Measurements from ENCODE around the gene SNORC. TPM values are rescaled to one million over a fixed set of nuclear protein-coding genes. Genes with fewer than 3 reads are reported as not detected.
"Not testable (repeated sequence)": the region's sequence is repeated elsewhere in the genome, so short reads cannot be mapped to it uniquely, and the experiment has no call there.

Gene SNORC
- polyA plus RNA-seq, 1 donor (not counting 4 experiments of a cell fraction or from before 2014, with no cell fraction given) = 0.66 TPM

GRCh38 chr2:232846055-232846454 lies 24.0 kb upstream of the SNORC start:
- H3K9ac ChIP-seq (ENCODE audit: control insufficient read depth, extremely low read depth, insufficient read depth, low read length) = no peak overlapping the region
- H3K27ac ChIP-seq (ENCODE audit: control insufficient read depth, insufficient read depth, low read length) = no peak overlapping the region
- TF ChIP-seq CTCF (optimal IDR thresholded peaks at IDR 0.05 in 1 of 3, IDR thresholded peaks at IDR 0.05 in 1 of 3, conservative IDR thresholded peaks at IDR 0.05 in 1 of 3; ENCODE audit: extremely low read depth in 1 of 3, insufficient read depth in 2 of 3, low read length in 3 of 3) = no peak
- no peak for TF ChIP-seq EZH2 (IDR thresholded peaks at IDR 0.05; ENCODE audit: low read length)
- no peak overlapping the region for H2AFZ ChIP-seq (ENCODE audit: control insufficient read depth, low read length)
- H3K9me3 ChIP-seq (ENCODE audit: control insufficient read depth, low read depth, low read length) = no peaks in the 10 kb centered on the region
- H3K9me1 ChIP-seq (ENCODE audit: control insufficient read depth, extremely low read depth, insufficient read depth, low read length) = no peaks in the 10 kb centered on the region
- H4K20me1 ChIP-seq (ENCODE audit: control insufficient read depth, extremely low read depth, insufficient read depth, low read length) = no peaks in the 10 kb centered on the region
- no peak overlapping the region for H3K4me3 ChIP-seq (ENCODE audit: control insufficient read depth in 2 of 3, extremely low read depth in 1 of 3, insufficient read depth in 2 of 3, low read depth in 1 of 3, low read length in 3 of 3)
- no peak for FAIRE-seq
- no peaks in the 10 kb centered on the region for H3K79me2 ChIP-seq (ENCODE audit: control insufficient read depth, insufficient read depth, low read length)
- DNase-seq (ENCODE audit: low read depth, low spot score) = no peak
- H3K4me2 ChIP-seq (ENCODE audit: control insufficient read depth, extremely low read depth, insufficient read depth, low read depth, low read length) = no peak overlapping the region
- dilution Hi-C loops (cut with MboI; ENCODE audit: extremely low pct_ligation_motif_present, low sequenced_read_pairs) = no loop called here
- peaks cover 29 to 52% of the 10 kb centered on the region in 2 experiments for H3K36me3 ChIP-seq (ENCODE audit: control insufficient read depth in 2 of 2, extremely low read depth in 1 of 2, insufficient read depth in 2 of 2, low read length in 2 of 2)
- no peaks in the 10 kb centered on the region for H3K27me3 ChIP-seq (ENCODE audit: control insufficient read depth, extremely low read depth, insufficient read depth, low read length)
- no peaks in the 10 kb centered on the region for H3K4me1 ChIP-seq (ENCODE audit: control insufficient read depth, extremely low read depth, insufficient read depth, low read length)

- no peak overlapping the region for H3K9ac ChIP-seq (ENCODE audit: control insufficient read depth, extremely low read depth, insufficient read depth, low read length)
- H4K20me1 ChIP-seq (ENCODE audit: control insufficient read depth, extremely low read depth, insufficient read depth, low read length) = no peaks in the 10 kb centered on the region
- peaks cover 26 to 42% of the 10 kb centered on the region in 2 experiments for H3K36me3 ChIP-seq (ENCODE audit: control insufficient read depth in 2 of 2, extremely low read depth in 1 of 2, insufficient read depth in 2 of 2, low read length in 2 of 2)
- no peaks in the 10 kb centered on the region for H3K9me1 ChIP-seq (ENCODE audit: control insufficient read depth, extremely low read depth, insufficient read depth, low read length)
- TF ChIP-seq EZH2 (IDR thresholded peaks at IDR 0.05; ENCODE audit: low read length) = no peak
- no peak for TF ChIP-seq CTCF (optimal IDR thresholded peaks at IDR 0.05 in 1 of 3, IDR thresholded peaks at IDR 0.05 in 1 of 3, conservative IDR thresholded peaks at IDR 0.05 in 1 of 3; ENCODE audit: extremely low read depth in 1 of 3, insufficient read depth in 2 of 3, low read length in 3 of 3)
- H3K4me2 ChIP-seq (ENCODE audit: control insufficient read depth, extremely low read depth, insufficient read depth, low read depth, low read length) = no peak overlapping the region
- no peak for FAIRE-seq
- no peaks in the 10 kb centered on the region for H3K79me2 ChIP-seq (ENCODE audit: control insufficient read depth, insufficient read depth, low read length)
- H3K27me3 ChIP-seq (ENCODE audit: control insufficient read depth, extremely low read depth, insufficient read depth, low read length) = no peaks in the 10 kb centered on the region
- no peak overlapping the region for H2AFZ ChIP-seq (ENCODE audit: control insufficient read depth, low read length)
- H3K4me1 ChIP-seq (ENCODE audit: control insufficient read depth, extremely low read depth, insufficient read depth, low read length) = peaks cover 8% of the 10 kb centered on the region
- H3K27ac ChIP-seq (ENCODE audit: control insufficient read depth, insufficient read depth, low read length) = no peak overlapping the region
- dilution Hi-C loops (cut with MboI; ENCODE audit: extremely low pct_ligation_motif_present, low sequenced_read_pairs) = loop anchor here (25.0 kb wide), 1 partner anchor 387 kb away; no protein-coding TSS in a partner anchor
- H3K4me3 ChIP-seq (ENCODE audit: control insufficient read depth in 2 of 3, extremely low read depth in 1 of 3, insufficient read depth in 2 of 3, low read depth in 1 of 3, low read length in 3 of 3) = no peak overlapping the region
- H3K9me3 ChIP-seq (ENCODE audit: control insufficient read depth, low read depth, low read length) = no peaks in the 10 kb centered on the region
- no peak for DNase-seq (ENCODE audit: low read depth, low spot score)
Observed at GRCh38 chr2:232850039-232850438, 20.0 kb upstream of the SNORC start.

GRCh38 chr2:232852081-232852480 lies 18.0 kb upstream of the SNORC start:
- not testable (repeated sequence) for H3K9me1 ChIP-seq (ENCODE audit: control insufficient read depth, extremely low read depth, insufficient read depth, low read length); H3K79me2 ChIP-seq (ENCODE audit: control insufficient read depth, insufficient read depth, low read length); H4K20me1 ChIP-seq (ENCODE audit: control insufficient read depth, extremely low read depth, insufficient read depth, low read length); FAIRE-seq; H3K9me3 ChIP-seq (ENCODE audit: control insufficient read depth, low read depth, low read length); DNase-seq (ENCODE audit: low read depth, low spot score); H3K27me3 ChIP-seq (ENCODE audit: control insufficient read depth, extremely low read depth, insufficient read depth, low read length); H3K27ac ChIP-seq (ENCODE audit: control insufficient read depth, insufficient read depth, low read length); H3K4me1 ChIP-seq (ENCODE audit: control insufficient read depth, extremely low read depth, insufficient read depth, low read length); H2AFZ ChIP-seq (ENCODE audit: control insufficient read depth, low read length); H3K4me3 ChIP-seq (ENCODE audit: control insufficient read depth in 2 of 3, extremely low read depth in 1 of 3, insufficient read depth in 2 of 3, low read depth in 1 of 3, low read length in 3 of 3); H3K4me2 ChIP-seq (ENCODE audit: control insufficient read depth, extremely low read depth, insufficient read depth, low read depth, low read length); H3K9ac ChIP-seq (ENCODE audit: control insufficient read depth, extremely low read depth, insufficient read depth, low read length)
- H3K36me3 ChIP-seq (ENCODE audit: control insufficient read depth in 2 of 2, extremely low read depth in 1 of 2, insufficient read depth in 2 of 2, low read length in 2 of 2) = peaks cover 23 to 37% of the 10 kb centered on the region in 2 experiments
- dilution Hi-C loops (cut with MboI; ENCODE audit: extremely low pct_ligation_motif_present, low sequenced_read_pairs) = loop anchor here (25.0 kb wide), 1 partner anchor 385 kb away; no protein-coding TSS in a partner anchor
